Large intestine (tissue), 3 donors: Measurements from ENCODE around the gene MYO5B. TPM values are rescaled to one million over a fixed set of nuclear protein-coding genes. Genes with fewer than 3 reads are reported as not detected.

Experiments used
- DNase-seq, 2 donors: peaks; one replicate each; pipeline versions ENCODE4 v3.0.0 to v3.0.0-alpha.2; 2013
- H3K27ac ChIP-seq: one replicate; pipeline ENCODE4 v1.5.1; 2013; ENCODE audit warnings: low read length
- H3K27me3 ChIP-seq: 2 replicates; pipeline ENCODE4 v1.6.1; 2013; ENCODE audit warnings: low read length; ENCODE audit not compliant: control insufficient read depth, insufficient read depth
- H3K36me3 ChIP-seq: 2 replicates; pipeline ENCODE4 v1.6.1; 2013; ENCODE audit warnings: low read length; ENCODE audit not compliant: control insufficient read depth, insufficient read depth
- H3K4me1 ChIP-seq: one replicate; pipeline ENCODE4 v1.6.1; 2013; ENCODE audit warnings: low read length; ENCODE audit not compliant: control insufficient read depth, insufficient read depth
- H3K4me3 ChIP-seq: one replicate; pipeline ENCODE4 v1.5.1; 2013; ENCODE audit warnings: low read length
- H3K9me3 ChIP-seq: one replicate; pipeline ENCODE4 v1.6.1; 2013; ENCODE audit warnings: mild to moderate bottlenecking, low read depth, low read length, moderate library complexity; ENCODE audit not compliant: control insufficient read depth
- WGBS: methylation state at CpG from one replicate; pipeline ENCODE4 v1.1.5; 2013; ENCODE audit warnings: low lambda C conversion rate; ENCODE audit not compliant: insufficient coverage; 5-methylcytosine and 5-hydroxymethylcytosine counted together
- polyA plus RNA-seq: library from polyadenylated mRNA; unstranded; fragments of 120-200 nt; gene quantifications from one replicate; pipeline ENCODE4 v1.2.1, GENCODE V29; 2013

Gene MYO5B
- polyA plus RNA-seq, 1 donor, result 52.0 TPM

DNA sequence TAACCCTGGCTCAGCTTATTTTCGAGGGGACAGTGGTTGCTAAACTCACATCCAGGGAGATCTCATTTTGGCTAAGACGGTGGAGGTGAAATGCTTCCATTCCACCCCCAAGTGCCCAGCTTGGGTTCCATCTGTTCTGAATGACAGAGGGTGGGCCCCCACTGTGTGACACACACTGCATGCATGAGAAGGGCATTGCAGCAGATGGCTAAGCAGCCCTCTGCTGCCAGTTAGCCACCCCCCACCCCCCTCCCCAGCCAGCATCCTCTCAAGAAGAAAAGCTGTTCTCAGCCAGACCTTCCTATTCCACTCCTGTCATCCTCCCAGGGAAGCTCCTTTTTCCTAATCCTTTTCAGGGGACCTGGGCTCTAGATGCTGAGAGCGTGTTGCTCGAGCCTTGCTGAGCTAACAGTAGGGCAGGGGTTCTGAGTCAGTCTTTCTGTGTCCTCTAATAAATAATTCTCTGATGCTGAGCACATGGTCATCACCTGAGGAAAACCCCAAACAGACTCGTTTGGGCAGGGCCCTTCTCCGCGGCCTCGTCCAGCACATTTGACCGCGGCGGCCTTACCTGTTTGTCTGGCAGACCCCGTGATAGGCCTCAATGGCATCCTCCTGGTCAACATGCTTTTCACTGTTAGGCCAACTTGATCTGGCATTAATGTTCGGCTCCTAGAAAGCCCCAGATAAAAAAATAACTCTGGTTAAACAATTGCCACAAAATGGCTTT lies 332.1 kb downstream of the MYO5B start:
- H3K27ac ChIP-seq, result no peak overlapping the region
- H3K4me3 ChIP-seq, result no peak overlapping the region
- no CpG with 5 or more reads among the region's 13 CpGs for WGBS
- H3K27me3 ChIP-seq, result no peaks in the 10 kb centered on the region
- H3K4me1 ChIP-seq, result peaks cover 27% of the 10 kb centered on the region
- DNase-seq, result no peak
- H3K36me3 ChIP-seq, result peaks cover 22% of the 10 kb centered on the region
- H3K9me3 ChIP-seq, result no peaks in the 10 kb centered on the region

DNA sequence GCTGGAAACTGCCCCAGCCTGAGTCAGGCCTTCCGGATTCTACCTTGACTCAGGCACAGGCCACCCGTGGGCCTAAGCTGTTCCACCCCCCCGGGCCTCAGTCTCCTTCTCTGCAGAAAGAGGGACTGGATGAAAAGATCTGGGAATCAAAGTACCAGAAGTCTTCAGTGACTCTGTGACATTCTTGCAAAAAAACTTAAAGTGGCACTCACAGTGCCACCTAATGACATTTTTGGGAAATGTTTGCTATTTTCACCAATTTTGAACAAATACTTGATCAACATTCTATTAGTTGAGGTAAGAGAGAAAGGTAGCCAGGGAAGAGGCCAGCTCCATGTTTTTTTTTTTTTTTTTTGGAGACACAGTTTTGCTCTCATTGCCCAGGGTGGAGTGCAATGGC lies 333.3 kb downstream of the MYO5B start:
- DNase-seq, result no peak
- Histone ChIP-seq H3K9me3 (no peaks in the 10 kb centered on the region), H3K4me1 (peaks cover 30% of the 10 kb centered on the region), H3K27me3 (no peaks in the 10 kb centered on the region), H3K36me3 (peaks cover 23% of the 10 kb centered on the region), H3K27ac (no peak overlapping the region), H3K4me3 (no peak overlapping the region)
- WGBS, result no CpG with 5 or more reads among the region's 3 CpGs

DNA sequence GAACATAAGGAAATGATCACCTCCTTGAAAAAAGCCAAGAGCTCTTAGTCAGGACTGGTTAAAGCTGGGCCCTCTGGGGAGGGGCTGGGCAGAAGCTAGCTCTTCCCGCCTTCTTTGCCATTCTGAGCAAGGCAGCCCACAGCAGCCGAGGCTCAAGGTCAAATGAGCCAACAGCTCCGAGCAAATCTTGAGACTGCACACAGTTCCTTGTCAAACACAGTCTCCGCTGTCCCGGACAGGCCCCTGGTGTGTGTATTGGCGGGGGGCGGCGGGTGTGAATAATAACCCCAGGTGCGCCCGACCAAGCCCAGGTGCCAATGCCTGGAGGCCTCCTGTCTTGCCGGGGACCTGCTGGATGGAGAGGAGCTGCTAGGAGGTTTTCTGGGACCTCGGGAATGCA lies 335.2 kb downstream of the MYO5B start:
- no peaks in the 10 kb centered on the region for H3K9me3 ChIP-seq
- peaks cover 30% of the 10 kb centered on the region for H3K4me1 ChIP-seq
- peak overlapping the region; percentile 89 for H3K27ac ChIP-seq
- no CpG with 5 or more reads among the region's 12 CpGs for WGBS
- DNase-seq, result peak in 1 of 2 donors; percentile 46
- no peak overlapping the region for H3K4me3 ChIP-seq
- peaks cover 35% of the 10 kb centered on the region for H3K36me3 ChIP-seq
- no peaks in the 10 kb centered on the region for H3K27me3 ChIP-seq

DNA sequence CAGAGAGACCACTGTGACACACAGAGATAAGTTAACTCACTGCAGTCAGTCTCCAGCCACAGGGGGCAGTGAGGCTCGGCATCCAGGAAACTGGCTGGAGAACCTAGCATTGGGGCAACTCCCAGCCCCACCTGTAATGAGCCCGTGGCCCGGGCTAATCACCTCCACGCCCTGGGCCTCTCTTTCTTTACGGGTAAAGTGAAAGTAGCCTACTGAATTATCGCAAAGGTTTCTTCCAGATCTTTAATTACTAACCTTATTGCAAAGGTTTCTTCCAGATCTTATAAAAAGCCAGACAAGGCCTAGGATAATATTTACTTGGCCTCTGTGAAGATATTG lies 336.0 kb downstream of the MYO5B start:
- Histone ChIP-seq H3K4me1 (peaks cover 30% of the 10 kb centered on the region), H3K36me3 (peaks cover 32% of the 10 kb centered on the region), H3K27me3 (no peaks in the 10 kb centered on the region), H3K27ac (peak overlapping the region; percentile 89), H3K9me3 (no peaks in the 10 kb centered on the region), H3K4me3 (no peak overlapping the region)
- DNase-seq, result peak; percentile 65 to 88
- no CpG with 5 or more reads among the region's 6 CpGs for WGBS

DNA sequence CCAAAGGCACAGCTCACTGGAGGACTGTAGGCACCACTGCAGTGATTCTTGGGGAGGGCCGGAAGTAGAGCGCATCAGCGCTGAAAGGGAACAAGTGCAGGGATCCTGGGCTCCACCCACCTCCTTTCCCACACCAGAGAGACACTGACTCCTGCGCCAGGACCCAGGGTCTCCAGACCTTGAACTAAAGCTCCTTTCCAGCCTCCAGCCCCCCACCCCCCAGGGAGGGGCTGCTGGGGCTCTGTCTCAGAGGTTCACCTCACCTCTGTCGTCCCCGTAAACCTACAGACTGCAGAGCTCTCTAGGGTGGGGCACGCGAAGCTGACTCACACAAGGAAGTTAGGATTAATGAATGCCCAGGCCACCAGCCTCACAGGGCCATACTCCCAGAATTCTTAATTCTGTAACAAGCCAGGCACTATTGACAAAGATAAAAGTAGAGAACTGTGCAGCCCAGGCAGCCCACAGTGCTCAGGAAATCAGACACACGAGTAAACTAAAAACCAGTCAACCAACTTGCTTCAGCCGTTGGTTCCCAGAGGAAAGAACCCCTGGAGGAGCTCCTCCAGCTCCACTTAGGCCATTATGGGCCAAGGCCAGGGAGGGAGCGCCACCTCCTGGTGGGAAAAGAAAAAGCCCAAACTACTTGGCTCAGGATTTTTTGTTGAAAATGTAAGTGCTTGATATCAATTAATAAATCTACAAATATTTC lies 336.5 kb downstream of the MYO5B start:
- no peaks in the 10 kb centered on the region for H3K27me3 ChIP-seq
- peaks cover 30% of the 10 kb centered on the region for H3K4me1 ChIP-seq
- 0% methylated on average over 1 of the region's 11 CpGs for WGBS
- peak; percentile 74 to 90 for DNase-seq
- peaks cover 29% of the 10 kb centered on the region for H3K36me3 ChIP-seq
- H3K4me3 ChIP-seq, result peak overlapping the region; percentile 4
- H3K9me3 ChIP-seq, result no peaks in the 10 kb centered on the region
- H3K27ac ChIP-seq, result peak overlapping the region; percentile 89

DNA sequence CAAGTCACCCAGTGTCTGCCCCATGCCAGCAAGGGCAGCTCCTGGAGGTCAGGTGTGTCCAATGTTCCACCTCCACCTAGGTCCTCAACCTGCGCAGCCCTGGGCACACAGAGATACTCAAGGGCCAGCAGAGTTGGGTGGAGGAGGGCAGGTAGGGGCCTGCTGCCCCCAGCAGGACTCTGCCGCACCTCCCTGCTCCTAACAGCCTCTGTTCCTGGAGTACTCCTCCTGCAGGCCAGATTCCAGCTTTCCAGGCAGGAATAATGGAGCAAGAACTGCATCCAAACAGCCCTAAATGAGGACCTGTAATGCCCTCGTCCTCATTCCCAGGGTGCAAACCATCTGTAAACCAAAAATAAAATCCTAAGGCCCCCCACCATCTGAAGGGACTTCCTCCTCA lies 337.2 kb downstream of the MYO5B start:
- peak overlapping the region; percentile 89 for H3K27ac ChIP-seq
- no peak overlapping the region for H3K4me3 ChIP-seq
- no CpG with 5 or more reads among the region's 3 CpGs for WGBS
- no peaks in the 10 kb centered on the region for H3K9me3 ChIP-seq
- H3K4me1 ChIP-seq, result peaks cover 30% of the 10 kb centered on the region
- no peaks in the 10 kb centered on the region for H3K27me3 ChIP-seq
- no peak for DNase-seq
- peaks cover 29% of the 10 kb centered on the region for H3K36me3 ChIP-seq

DNA sequence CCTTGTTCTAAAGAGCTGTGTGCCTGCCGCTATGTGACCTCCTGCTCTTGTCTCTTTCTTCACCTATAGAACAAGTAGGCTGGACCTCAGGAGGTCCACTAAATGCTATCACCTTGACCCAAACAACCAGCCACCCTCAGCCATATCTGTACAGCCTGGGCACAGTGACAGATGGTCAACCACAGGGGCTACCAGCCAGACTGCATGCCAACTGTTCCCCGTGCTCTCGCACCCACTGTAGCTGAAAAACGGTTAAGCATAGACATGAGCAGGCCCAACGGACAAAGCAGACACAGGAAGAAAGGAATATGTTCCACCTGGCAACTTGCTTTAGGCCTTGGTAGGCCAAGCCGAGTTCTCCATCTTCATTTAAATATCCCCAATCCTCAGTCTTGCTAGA lies 338.5 kb downstream of the MYO5B start:
- no CpG with 5 or more reads among the region's 6 CpGs for WGBS

DNA sequence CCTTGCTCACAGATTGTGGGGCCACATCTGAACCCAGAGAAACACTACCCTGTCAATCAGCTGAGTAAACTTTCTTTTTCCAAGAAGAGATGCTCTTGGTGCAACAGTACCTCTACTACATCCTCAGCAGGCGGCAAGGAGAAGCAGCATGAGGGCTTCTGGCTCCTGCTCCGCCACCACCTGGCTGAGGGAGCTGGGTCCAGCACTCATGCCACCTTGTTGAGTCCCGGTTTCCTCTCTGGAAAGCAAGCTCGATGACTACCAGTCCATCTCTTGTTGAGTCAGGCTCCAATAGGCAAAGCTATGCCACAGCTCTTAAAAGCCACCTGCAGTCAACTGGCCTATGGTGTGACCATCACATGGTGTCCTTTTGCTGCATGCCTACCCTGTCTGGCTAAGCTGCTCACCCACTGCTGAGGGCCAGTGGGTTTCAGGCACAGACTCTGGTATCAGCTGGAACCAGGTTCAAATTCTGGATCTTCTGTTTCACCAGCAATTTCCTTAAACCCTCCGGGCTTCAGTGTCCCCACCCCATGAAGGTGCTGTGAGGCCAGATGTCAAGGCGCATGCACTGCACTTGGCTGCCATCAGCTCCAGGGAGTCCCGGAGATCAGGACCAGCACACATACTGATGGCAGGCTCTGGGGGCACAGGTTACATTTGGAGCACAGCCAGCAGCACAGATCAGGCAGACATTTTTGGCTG lies 339.1 kb downstream of the MYO5B start:
- H3K4me1 ChIP-seq, result peaks cover 30% of the 10 kb centered on the region
- H3K27me3 ChIP-seq, result no peaks in the 10 kb centered on the region
- H3K9me3 ChIP-seq, result no peaks in the 10 kb centered on the region
- no peak overlapping the region for H3K4me3 ChIP-seq
- DNase-seq, result no peak
- H3K27ac ChIP-seq, result no peak overlapping the region
- peaks cover 26% of the 10 kb centered on the region for H3K36me3 ChIP-seq
- WGBS, result no CpG with 5 or more reads among the region's 7 CpGs

More for the DNA sequence above, 338.5 kb downstream of the MYO5B start:
- no peak overlapping the region for H3K4me3 ChIP-seq
- no peak overlapping the region for H3K27ac ChIP-seq
- H3K36me3 ChIP-seq, result peaks cover 26% of the 10 kb centered on the region
- no peak for DNase-seq
- peaks cover 30% of the 10 kb centered on the region for H3K4me1 ChIP-seq
- H3K9me3 ChIP-seq, result no peaks in the 10 kb centered on the region
- H3K27me3 ChIP-seq, result no peaks in the 10 kb centered on the region

DNA sequence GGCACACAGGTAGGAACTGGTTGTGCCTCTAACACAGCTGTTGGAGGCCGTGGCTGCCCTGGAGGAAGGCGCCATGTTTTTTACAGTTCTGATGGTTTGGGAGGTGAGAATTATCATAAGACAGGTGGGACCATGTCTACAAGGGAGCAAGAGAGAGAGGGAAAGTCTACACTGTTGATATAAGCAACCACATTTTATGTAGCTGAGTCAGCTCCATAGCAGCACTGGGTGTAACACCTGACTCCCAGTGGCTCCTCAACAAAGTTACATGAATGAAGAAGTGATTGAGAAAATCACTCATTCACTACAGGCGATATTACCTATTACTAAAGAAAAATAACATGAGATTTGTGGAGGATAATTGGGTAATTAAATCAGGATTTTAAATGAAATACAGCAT lies 340.3 kb downstream of the MYO5B start:
- Histone ChIP-seq H3K36me3 (peaks cover 26% of the 10 kb centered on the region), H3K27ac (no peak overlapping the region), H3K9me3 (no peaks in the 10 kb centered on the region), H3K27me3 (no peaks in the 10 kb centered on the region), H3K4me3 (no peak overlapping the region), H3K4me1 (peaks cover 27% of the 10 kb centered on the region)
- DNase-seq, result no peak
- WGBS, result 82% methylated on average over 2 of the region's 3 CpGs

DNA sequence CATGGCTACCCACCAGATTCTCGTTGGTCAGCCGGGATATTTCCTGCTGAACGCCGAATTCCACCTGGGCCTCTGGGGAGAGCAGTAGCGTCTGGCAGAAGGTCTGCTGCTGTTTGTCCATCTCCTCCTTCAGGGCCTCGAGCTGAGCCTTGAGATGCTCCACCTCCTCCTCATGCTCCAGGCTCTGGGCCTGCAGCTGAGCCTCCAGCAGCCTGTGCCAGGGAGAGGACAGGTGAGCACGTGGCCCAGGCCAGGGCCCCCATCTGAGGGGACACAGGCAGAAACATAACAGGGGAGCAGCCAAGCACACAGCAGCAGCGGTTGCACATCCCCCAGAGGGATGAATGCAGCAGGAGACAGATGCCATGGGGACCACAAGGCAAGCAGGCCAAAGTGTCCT lies 341.5 kb downstream of the MYO5B start:
- Histone ChIP-seq H3K27me3 (no peaks in the 10 kb centered on the region), H3K36me3 (peaks cover 26% of the 10 kb centered on the region), H3K4me3 (no peak overlapping the region), H3K4me1 (peaks cover 27% of the 10 kb centered on the region), H3K9me3 (no peaks in the 10 kb centered on the region), H3K27ac (no peak overlapping the region)
- WGBS, result no CpG with 5 or more reads among the region's 8 CpGs
- no peak for DNase-seq
